ENCODE results near the gene ARHGAP19.

ARHGAP19 gene

GRCh38 chr10:97182288-97182990 lies 110.0 kb downstream of the ARHGAP19 start:
- DNase-seq = no peak
- TF ChIP-seq CTCF (IDR thresholded peaks at IDR 0.05; ENCODE audit: low read depth, low read length, missing control alignments) = no peak
- Histone ChIP-seq H3K27me3 (replicated peaks) (peaks cover 50% of the 10 kb centered on the region), H3K4me3 (ENCODE audit: low read depth, low read length) (no peak overlapping the region), H3K27ac (no peak overlapping the region), H3K36me3 (replicated peaks) (no peaks in the 10 kb centered on the region)
- in situ Hi-C loops (cut with HindIII; ENCODE audit: low pct_ligation_motif_present, low sequenced_read_pairs) = no loop called here

- H3K27ac ChIP-seq = no peak overlapping the region
- in situ Hi-C loops (cut with HindIII; ENCODE audit: low pct_ligation_motif_present, low sequenced_read_pairs) = no loop called here
- no peak overlapping the region for H3K4me3 ChIP-seq (ENCODE audit: low read depth, low read length)
- H3K36me3 ChIP-seq (replicated peaks) = no peaks in the 10 kb centered on the region
- H3K27me3 ChIP-seq (replicated peaks) = peaks cover 36% of the 10 kb centered on the region
- DNase-seq = no peak
- TF ChIP-seq CTCF (IDR thresholded peaks at IDR 0.05; ENCODE audit: low read depth, low read length, missing control alignments) = no peak
Observed at GRCh38 chr10:97180986-97181385, 111.5 kb downstream of the ARHGAP19 start.

- no peak for TF ChIP-seq CTCF (IDR thresholded peaks at IDR 0.05; ENCODE audit: low read depth, low read length, missing control alignments)
- peaks cover 32% of the 10 kb centered on the region for H3K27me3 ChIP-seq (replicated peaks)
- no peak overlapping the region for H3K4me3 ChIP-seq (ENCODE audit: low read depth, low read length)
- no peaks in the 10 kb centered on the region for H3K36me3 ChIP-seq (replicated peaks)
- in situ Hi-C loops (cut with HindIII; ENCODE audit: low pct_ligation_motif_present, low sequenced_read_pairs) = no loop called here
- no peak for DNase-seq
- H3K27ac ChIP-seq = no peak overlapping the region
Observed at GRCh38 chr10:97180363-97180755, 112.1 kb downstream of the ARHGAP19 start.

GRCh38 chr10:97179731-97180362 lies 112.6 kb downstream of the ARHGAP19 start:
- H3K27ac ChIP-seq = no peak overlapping the region
- in situ Hi-C loops (cut with HindIII; ENCODE audit: low pct_ligation_motif_present, low sequenced_read_pairs) = no loop called here
- peak; percentile 34 for TF ChIP-seq CTCF (IDR thresholded peaks at IDR 0.05; ENCODE audit: low read depth, low read length, missing control alignments)
- no peaks in the 10 kb centered on the region for H3K36me3 ChIP-seq (replicated peaks)
- peaks cover 27% of the 10 kb centered on the region for H3K27me3 ChIP-seq (replicated peaks)
- H3K4me3 ChIP-seq (ENCODE audit: low read depth, low read length) = no peak overlapping the region
- DNase-seq = no peak

GRCh38 chr10:97179311-97179710 lies 113.1 kb downstream of the ARHGAP19 start:
- H3K36me3 ChIP-seq (replicated peaks) = no peaks in the 10 kb centered on the region
- no peak for DNase-seq
- no peak for TF ChIP-seq CTCF (IDR thresholded peaks at IDR 0.05; ENCODE audit: low read depth, low read length, missing control alignments)
- peaks cover 21% of the 10 kb centered on the region for H3K27me3 ChIP-seq (replicated peaks)
- no peak overlapping the region for H3K4me3 ChIP-seq (ENCODE audit: low read depth, low read length)
- in situ Hi-C loops (cut with HindIII; ENCODE audit: low pct_ligation_motif_present, low sequenced_read_pairs) = no loop called here
- H3K27ac ChIP-seq = no peak overlapping the region
